ENCODE data around the gene UQCC5.

UQCC5 gene

DNA sequence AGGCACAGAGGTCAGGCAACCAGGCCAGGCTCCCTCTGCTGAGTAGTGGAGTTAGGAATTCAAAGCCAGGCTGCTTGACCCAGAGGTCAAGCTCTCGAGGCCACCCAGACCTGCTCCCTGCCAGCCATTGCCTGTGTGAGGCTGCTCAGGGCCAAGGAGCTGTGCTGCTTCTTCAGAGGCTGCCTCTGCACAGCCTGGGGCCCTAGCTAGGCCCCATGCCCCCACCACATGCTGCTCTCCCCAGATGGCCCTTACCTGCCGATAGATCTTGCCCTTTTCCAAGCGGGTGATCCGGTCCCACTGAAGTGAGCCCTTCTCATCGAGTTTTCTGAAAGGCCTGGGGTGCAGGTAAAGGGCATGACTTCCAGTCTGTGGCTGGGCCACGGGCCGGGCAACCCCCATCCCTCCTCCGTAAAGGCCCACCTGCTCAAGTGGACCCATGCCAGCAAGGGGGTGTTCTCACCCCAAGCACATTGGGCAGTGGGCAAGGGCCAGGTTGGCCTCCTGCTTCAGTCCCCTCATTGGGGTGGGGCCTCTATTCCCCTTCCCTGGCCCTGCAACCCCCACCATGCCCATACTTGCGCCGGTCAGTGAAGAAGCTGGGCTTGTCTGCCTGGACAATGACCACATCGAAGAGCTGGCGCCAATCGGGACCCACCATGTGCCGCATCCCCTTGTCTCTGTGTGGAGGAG, 9.2 kb upstream of the UQCC5 start:
- no peak overlapping the region for H3K27ac ChIP-seq
- peaks cover 21% of the 10 kb centered on the region for H3K27me3 ChIP-seq

DNA sequence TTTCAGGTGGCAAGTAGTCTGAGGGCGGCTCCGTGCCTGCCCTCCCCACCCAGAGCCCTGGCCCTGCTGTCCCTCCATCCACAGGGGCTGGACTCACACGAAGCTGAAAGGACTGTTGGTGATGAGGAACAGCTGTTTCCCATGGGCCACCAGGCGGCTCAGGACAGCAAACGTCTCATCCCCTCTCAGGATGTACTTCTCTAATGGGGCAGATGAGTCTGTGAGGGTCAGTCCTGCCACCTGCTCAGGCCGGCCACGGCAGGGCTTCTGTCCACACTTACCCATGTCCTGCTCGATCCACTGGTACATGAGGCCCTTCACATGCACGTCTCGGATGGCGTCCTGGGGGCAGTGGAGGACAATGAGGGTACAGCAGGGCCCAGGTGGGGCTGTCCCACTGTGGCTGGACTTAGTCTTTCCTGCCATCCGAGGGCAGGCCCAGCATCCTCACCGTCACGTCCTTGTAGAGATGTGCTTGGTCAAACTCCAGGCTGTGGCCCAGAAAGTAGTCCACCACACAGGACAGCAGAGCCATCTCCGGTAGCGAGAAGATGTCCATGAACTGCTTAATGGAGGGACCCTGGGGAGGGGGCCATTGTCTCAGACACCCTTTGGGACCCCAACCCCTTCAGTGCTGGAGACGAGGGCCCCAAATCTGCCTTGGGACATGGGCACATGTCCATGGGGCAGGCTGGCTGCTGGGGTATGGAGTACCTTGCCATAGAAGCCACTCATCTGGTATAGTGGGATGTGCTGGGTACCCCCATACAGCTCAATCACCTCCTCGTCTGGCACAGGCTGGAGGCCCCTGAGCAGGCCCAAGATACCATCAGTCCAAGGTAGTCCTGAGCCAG, 8.4 kb upstream of the UQCC5 start:
- peaks cover 28% of the 10 kb centered on the region for H3K27me3 ChIP-seq
- no peaks in the 10 kb centered on the region for H3K36me3 ChIP-seq
- no peak overlapping the region for H3K27ac ChIP-seq
- H3K4me1 ChIP-seq (ENCODE audit: control insufficient read depth in 1 of 2, insufficient read depth in 1 of 2, low read depth in 1 of 2, low read length in 1 of 2), result peaks cover 0 to 3% of the 10 kb centered on the region in 2 experiments
- TF ChIP-seq CTCF (IDR thresholded peaks at IDR 0.05), result no peak
- H3K4me3 ChIP-seq (ENCODE audit: low read depth in 1 of 2, low read length in 1 of 2), result no peak overlapping the region
- H3K9me3 ChIP-seq, result no peaks in the 10 kb centered on the region

More for the DNA sequence above, 9.2 kb upstream of the UQCC5 start:
- Histone ChIP-seq H3K4me3 (ENCODE audit: low read depth in 1 of 2, low read length in 1 of 2) (no peak overlapping the region), H3K4me1 (ENCODE audit: control insufficient read depth in 1 of 2, insufficient read depth in 1 of 2, low read depth in 1 of 2, low read length in 1 of 2) (no peaks in the 10 kb centered on the region), H3K36me3 (no peaks in the 10 kb centered on the region), H3K9me3 (no peaks in the 10 kb centered on the region)
- TF ChIP-seq CTCF (IDR thresholded peaks at IDR 0.05), result no peak

DNA sequence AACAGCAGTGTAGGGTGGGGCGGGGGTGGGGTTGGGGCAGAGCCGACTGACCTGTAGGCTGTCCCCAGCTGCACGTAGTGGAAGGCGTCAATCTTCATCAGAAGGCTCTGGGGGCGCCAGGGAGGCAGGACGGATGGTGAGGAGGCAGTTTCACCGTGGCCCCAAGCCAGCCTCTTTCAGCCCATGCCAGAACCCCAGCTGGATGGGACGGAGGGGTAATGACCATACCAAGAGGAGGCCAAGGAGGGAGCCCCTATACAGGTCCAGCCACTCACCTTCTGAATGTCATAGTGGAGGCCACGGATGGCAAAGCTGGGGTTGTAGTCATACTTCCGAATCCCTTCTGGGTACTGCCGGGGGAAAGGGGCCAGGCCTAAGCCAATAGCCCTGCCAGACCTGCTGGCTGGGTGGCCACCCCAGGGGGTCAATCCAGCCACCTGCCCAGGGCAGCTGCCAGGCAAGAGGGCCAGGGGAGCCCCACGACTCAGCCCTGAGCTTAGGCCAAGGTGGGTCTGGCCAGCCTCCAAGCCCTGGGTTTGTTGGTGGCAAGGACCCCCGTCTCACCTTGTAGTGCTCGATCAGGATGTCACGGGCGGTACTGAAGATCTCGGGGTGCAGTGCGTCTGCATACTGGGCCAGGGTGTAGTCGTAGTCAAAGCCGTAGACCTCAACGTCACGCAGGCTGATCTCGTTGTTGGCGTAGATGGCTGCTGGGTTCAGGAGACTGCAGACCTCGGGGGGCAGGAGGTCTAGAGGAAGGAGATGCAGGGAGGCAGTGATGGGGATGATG, 7.6 kb upstream of the UQCC5 start:
- Histone ChIP-seq H3K27me3 (peaks cover 35% of the 10 kb centered on the region), H3K36me3 (no peaks in the 10 kb centered on the region), H3K4me3 (ENCODE audit: low read depth in 1 of 2, low read length in 1 of 2) (no peak overlapping the region), H3K27ac (no peak overlapping the region), H3K9me3 (no peaks in the 10 kb centered on the region), H3K4me1 (ENCODE audit: control insufficient read depth in 1 of 2, insufficient read depth in 1 of 2, low read depth in 1 of 2, low read length in 1 of 2) (peaks cover 0 to 8% of the 10 kb centered on the region in 2 experiments)
- no peak for TF ChIP-seq CTCF (IDR thresholded peaks at IDR 0.05)

DNA sequence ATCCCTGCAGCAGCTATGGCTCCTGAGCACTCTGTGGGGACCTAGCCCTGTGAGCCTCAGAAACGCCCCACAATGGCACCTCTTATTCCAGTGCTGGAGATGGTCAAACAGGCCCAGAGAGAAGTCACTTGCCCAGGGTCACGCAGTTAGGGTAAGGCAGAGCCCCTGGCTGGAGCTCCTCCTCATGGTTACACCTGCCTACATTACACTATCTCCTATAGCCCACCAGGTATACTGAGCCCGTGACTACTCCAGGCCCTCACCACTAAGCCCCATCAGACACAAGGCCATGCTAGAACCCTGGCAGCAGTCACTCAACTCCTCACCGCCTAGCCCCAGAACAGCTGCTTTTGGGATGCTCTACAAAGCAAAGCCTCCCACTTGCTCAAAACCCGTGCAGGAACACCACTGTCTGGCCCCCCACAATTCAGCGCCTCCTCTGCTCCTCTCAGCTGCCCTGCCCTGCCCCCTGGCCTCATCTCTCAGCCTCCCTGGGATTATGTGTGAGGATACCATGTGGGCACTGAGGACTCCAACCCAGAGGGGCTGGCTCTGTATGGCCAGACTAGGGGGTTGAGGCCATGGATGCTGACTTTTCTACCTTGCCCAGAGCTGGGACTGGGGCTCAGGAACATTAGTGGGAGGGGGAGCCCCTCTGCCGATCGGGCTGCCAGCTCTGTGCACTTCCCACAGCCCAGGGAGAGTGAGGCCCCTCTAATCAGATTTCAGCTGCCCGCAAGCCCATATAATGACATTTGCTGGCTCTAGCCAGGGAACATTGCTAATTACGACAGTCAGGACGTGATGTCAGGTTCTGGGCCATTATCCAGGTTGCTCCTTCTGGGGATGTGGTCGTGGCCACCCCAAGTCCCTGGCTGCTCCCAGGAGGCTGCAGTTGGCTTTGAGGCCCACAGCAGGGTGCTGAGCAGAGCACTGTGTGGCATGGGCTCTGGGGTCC, 6.8 kb upstream of the UQCC5 start:
- Histone ChIP-seq H3K27ac (no peak overlapping the region), H3K27me3 (peaks cover 44% of the 10 kb centered on the region), H3K4me3 (ENCODE audit: low read depth in 1 of 2, low read length in 1 of 2) (no peak overlapping the region), H3K4me1 (ENCODE audit: control insufficient read depth in 1 of 2, insufficient read depth in 1 of 2, low read depth in 1 of 2, low read length in 1 of 2) (peaks cover 3 to 14% of the 10 kb centered on the region in 2 experiments), H3K36me3 (no peaks in the 10 kb centered on the region), H3K9me3 (no peaks in the 10 kb centered on the region)
- TF ChIP-seq CTCF (IDR thresholded peaks at IDR 0.05), result no peak
